ENCODE data around the gene PADI3.

DNA sequence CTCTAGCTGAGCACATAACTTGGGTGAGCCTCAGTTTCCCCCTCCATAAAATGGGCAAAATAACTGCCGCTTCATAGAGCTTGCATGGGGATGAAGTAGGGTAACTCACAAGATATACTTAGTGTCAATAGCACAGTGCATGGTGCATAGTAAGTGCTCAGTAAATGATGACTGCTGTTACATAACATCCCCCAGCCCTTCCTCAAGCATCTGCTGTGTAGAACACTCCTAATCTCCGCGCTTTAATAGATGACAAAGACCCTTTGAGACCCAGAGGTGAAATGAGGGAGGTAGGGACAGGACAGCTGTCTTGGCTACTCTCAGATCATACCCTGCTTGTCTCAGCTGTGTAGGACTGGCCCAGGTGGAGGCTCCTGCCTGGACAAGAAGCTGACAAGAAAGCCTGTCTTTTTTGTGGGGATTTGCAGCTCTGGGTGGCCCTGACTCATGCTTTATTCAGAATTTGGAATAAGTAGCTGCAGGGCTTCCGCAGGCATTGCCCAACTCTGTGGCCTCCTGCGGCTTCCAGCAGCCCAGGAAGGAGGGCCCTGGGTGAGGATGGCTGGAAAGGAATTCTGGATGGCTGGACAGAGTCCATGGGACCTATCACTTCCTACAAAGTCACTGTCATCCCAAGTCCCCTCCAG, 38.4 kb downstream of the PADI3 start:
- no peak for TF ChIP-seq TAF1 (IDR thresholded peaks at IDR 0.05; ENCODE audit: low read depth)
- TF ChIP-seq YY1 (IDR thresholded peaks at IDR 0.05; ENCODE audit: low read depth): no peak
- TF ChIP-seq, protein P1, sequence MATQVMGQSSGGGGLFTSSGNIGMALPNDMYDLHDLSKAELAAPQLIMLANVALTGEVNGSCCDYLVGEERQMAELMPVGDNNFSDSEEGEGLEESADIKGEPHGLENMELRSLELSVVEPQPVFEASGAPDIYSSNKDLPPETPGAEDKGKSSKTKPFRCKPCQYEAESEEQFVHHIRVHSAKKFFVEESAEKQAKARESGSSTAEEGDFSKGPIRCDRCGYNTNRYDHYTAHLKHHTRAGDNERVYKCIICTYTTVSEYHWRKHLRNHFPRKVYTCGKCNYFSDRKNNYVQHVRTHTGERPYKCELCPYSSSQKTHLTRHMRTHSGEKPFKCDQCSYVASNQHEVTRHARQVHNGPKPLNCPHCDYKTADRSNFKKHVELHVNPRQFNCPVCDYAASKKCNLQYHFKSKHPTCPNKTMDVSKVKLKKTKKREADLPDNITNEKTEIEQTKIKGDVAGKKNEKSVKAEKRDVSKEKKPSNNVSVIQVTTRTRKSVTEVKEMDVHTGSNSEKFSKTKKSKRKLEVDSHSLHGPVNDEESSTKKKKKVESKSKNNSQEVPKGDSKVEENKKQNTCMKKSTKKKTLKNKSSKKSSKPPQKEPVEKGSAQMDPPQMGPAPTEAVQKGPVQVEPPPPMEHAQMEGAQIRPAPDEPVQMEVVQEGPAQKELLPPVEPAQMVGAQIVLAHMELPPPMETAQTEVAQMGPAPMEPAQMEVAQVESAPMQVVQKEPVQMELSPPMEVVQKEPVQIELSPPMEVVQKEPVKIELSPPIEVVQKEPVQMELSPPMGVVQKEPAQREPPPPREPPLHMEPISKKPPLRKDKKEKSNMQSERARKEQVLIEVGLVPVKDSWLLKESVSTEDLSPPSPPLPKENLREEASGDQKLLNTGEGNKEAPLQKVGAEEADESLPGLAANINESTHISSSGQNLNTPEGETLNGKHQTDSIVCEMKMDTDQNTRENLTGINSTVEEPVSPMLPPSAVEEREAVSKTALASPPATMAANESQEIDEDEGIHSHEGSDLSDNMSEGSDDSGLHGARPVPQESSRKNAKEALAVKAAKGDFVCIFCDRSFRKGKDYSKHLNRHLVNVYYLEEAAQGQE (IDR thresholded peaks at IDR 0.05; ENCODE audit: low read depth): no peak
- TF ChIP-seq CEBPB (IDR thresholded peaks at IDR 0.05): peak; percentile 86
- TF ChIP-seq EP300 (IDR thresholded peaks at IDR 0.05; ENCODE audit: borderline replicate concordance): no peak
- TF ChIP-seq RAD21 (IDR thresholded peaks at IDR 0.05; ENCODE audit: low read depth): no peak
- TF ChIP-seq, protein P2, sequence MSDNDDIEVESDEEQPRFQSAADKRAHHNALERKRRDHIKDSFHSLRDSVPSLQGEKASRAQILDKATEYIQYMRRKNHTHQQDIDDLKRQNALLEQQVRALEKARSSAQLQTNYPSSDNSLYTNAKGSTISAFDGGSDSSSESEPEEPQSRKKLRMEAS (IDR thresholded peaks at IDR 0.05): no peak
- no peak for TF ChIP-seq NFIC (IDR thresholded peaks at IDR 0.05)
